ENCODE measurements around the gene CFAP46.

Gene CFAP46

GRCh38 chr10:132812520-132812919 is 129.8 kb downstream of the CFAP46 start:
- H3K27ac Mint-ChIP-seq, result no peak overlapping the region
- H3K36me3 Mint-ChIP-seq, result no peaks in the 10 kb centered on the region
- no peak overlapping the region for H3K4me3 Mint-ChIP-seq
- no peaks in the 10 kb centered on the region for H3K4me1 Mint-ChIP-seq
- peaks cover 16% of the 10 kb centered on the region for H3K27me3 Mint-ChIP-seq
- H3K9me3 Mint-ChIP-seq, result no peaks in the 10 kb centered on the region

GRCh38 chr10:132811891-132812481 is 130.4 kb downstream of the CFAP46 start:
- Mint-ChIP-seq H3K9me3 (no peaks in the 10 kb centered on the region), H3K27ac (no peak overlapping the region), H3K4me3 (no peak overlapping the region), H3K36me3 (no peaks in the 10 kb centered on the region), H3K27me3 (peaks cover 12% of the 10 kb centered on the region), H3K4me1 (no peaks in the 10 kb centered on the region)

GRCh38 chr10:132810807-132811700 is 131.3 kb downstream of the CFAP46 start:
- H3K9me3 Mint-ChIP-seq, result no peaks in the 10 kb centered on the region
- H3K27ac Mint-ChIP-seq, result no peak overlapping the region
- H3K4me3 Mint-ChIP-seq, result no peak overlapping the region
- peaks cover 7% of the 10 kb centered on the region for H3K27me3 Mint-ChIP-seq
- no peaks in the 10 kb centered on the region for H3K4me1 Mint-ChIP-seq
- no peaks in the 10 kb centered on the region for H3K36me3 Mint-ChIP-seq

- no peaks in the 10 kb centered on the region for H3K36me3 Mint-ChIP-seq
- H3K4me1 Mint-ChIP-seq, result no peaks in the 10 kb centered on the region
- no peaks in the 10 kb centered on the region for H3K9me3 Mint-ChIP-seq
- H3K27ac Mint-ChIP-seq, result no peak overlapping the region
- H3K27me3 Mint-ChIP-seq, result peaks cover 1% of the 10 kb centered on the region
- H3K4me3 Mint-ChIP-seq, result no peak overlapping the region
Observed at GRCh38 chr10:132810141-132810806, 132.1 kb downstream of the CFAP46 start.

GRCh38 chr10:132809232-132810140 is 132.9 kb downstream of the CFAP46 start:
- no peaks in the 10 kb centered on the region for H3K36me3 Mint-ChIP-seq
- H3K4me1 Mint-ChIP-seq, result no peaks in the 10 kb centered on the region
- H3K27me3 Mint-ChIP-seq, result no peaks in the 10 kb centered on the region
- H3K9me3 Mint-ChIP-seq, result no peaks in the 10 kb centered on the region
- no peak overlapping the region for H3K27ac Mint-ChIP-seq
- H3K4me3 Mint-ChIP-seq, result no peak overlapping the region

- no peaks in the 10 kb centered on the region for H3K9me3 Mint-ChIP-seq
- H3K36me3 Mint-ChIP-seq, result no peaks in the 10 kb centered on the region
- no peaks in the 10 kb centered on the region for H3K27me3 Mint-ChIP-seq
- H3K4me1 Mint-ChIP-seq, result no peaks in the 10 kb centered on the region
- H3K27ac Mint-ChIP-seq, result no peak overlapping the region
- no peak overlapping the region for H3K4me3 Mint-ChIP-seq
Observed at GRCh38 chr10:132808383-132809231, 133.8 kb downstream of the CFAP46 start.

GRCh38 chr10:132807621-132808049 is 134.7 kb downstream of the CFAP46 start:
- Mint-ChIP-seq H3K27ac (no peak overlapping the region), H3K4me3 (no peak overlapping the region), H3K4me1 (no peaks in the 10 kb centered on the region)

GRCh38 chr10:132806561-132807003 is 135.8 kb downstream of the CFAP46 start:
- Mint-ChIP-seq H3K4me3 (no peak overlapping the region), H3K4me1 (no peaks in the 10 kb centered on the region), H3K27me3 (peaks cover 2% of the 10 kb centered on the region), H3K9me3 (no peaks in the 10 kb centered on the region), H3K36me3 (no peaks in the 10 kb centered on the region), H3K27ac (no peak overlapping the region)

More at GRCh38 chr10:132807621-132808049, 134.7 kb downstream of the CFAP46 start:
- H3K9me3 Mint-ChIP-seq, result no peaks in the 10 kb centered on the region
- peaks cover 2% of the 10 kb centered on the region for H3K27me3 Mint-ChIP-seq
- H3K36me3 Mint-ChIP-seq, result no peaks in the 10 kb centered on the region

- no peak overlapping the region for H3K27ac Mint-ChIP-seq
- H3K4me1 Mint-ChIP-seq, result no peaks in the 10 kb centered on the region
- H3K9me3 Mint-ChIP-seq, result no peaks in the 10 kb centered on the region
- H3K36me3 Mint-ChIP-seq, result no peaks in the 10 kb centered on the region
- peaks cover 2% of the 10 kb centered on the region for H3K27me3 Mint-ChIP-seq
- H3K4me3 Mint-ChIP-seq, result no peak overlapping the region
Observed at GRCh38 chr10:132806110-132806509, 136.3 kb downstream of the CFAP46 start.

- Mint-ChIP-seq H3K27me3 (peaks cover 2% of the 10 kb centered on the region), H3K4me3 (no peak overlapping the region), H3K9me3 (no peaks in the 10 kb centered on the region), H3K27ac (no peak overlapping the region), H3K36me3 (no peaks in the 10 kb centered on the region), H3K4me1 (no peaks in the 10 kb centered on the region)
Observed at GRCh38 chr10:132805599-132805998, 136.8 kb downstream of the CFAP46 start.

GRCh38 chr10:132804785-132805426 is 137.5 kb downstream of the CFAP46 start:
- Mint-ChIP-seq H3K4me1 (no peaks in the 10 kb centered on the region), H3K27ac (no peak overlapping the region), H3K4me3 (no peak overlapping the region), H3K36me3 (no peaks in the 10 kb centered on the region), H3K27me3 (peaks cover 2% of the 10 kb centered on the region), H3K9me3 (no peaks in the 10 kb centered on the region)

- Mint-ChIP-seq H3K36me3 (no peaks in the 10 kb centered on the region), H3K27ac (no peak overlapping the region), H3K27me3 (peaks cover 2% of the 10 kb centered on the region), H3K9me3 (no peaks in the 10 kb centered on the region), H3K4me3 (no peak overlapping the region), H3K4me1 (no peaks in the 10 kb centered on the region)
Observed at GRCh38 chr10:132804287-132804686, 138.1 kb downstream of the CFAP46 start.

GRCh38 chr10:132803416-132804210 is 138.8 kb downstream of the CFAP46 start:
- Mint-ChIP-seq H3K9me3 (no peaks in the 10 kb centered on the region), H3K27ac (no peak overlapping the region), H3K27me3 (peaks cover 2% of the 10 kb centered on the region), H3K36me3 (no peaks in the 10 kb centered on the region), H3K4me1 (no peaks in the 10 kb centered on the region), H3K4me3 (no peak overlapping the region)

Measured in activated naive CD4-positive, alpha-beta T cell treated with anti-CD3 and anti-CD28 coated beads, Interleukin-2, amount 50 U/mL, for 24 hours (primary cell).